ENCODE data around the gene ZBTB7C.

ZBTB7C gene

DNA sequence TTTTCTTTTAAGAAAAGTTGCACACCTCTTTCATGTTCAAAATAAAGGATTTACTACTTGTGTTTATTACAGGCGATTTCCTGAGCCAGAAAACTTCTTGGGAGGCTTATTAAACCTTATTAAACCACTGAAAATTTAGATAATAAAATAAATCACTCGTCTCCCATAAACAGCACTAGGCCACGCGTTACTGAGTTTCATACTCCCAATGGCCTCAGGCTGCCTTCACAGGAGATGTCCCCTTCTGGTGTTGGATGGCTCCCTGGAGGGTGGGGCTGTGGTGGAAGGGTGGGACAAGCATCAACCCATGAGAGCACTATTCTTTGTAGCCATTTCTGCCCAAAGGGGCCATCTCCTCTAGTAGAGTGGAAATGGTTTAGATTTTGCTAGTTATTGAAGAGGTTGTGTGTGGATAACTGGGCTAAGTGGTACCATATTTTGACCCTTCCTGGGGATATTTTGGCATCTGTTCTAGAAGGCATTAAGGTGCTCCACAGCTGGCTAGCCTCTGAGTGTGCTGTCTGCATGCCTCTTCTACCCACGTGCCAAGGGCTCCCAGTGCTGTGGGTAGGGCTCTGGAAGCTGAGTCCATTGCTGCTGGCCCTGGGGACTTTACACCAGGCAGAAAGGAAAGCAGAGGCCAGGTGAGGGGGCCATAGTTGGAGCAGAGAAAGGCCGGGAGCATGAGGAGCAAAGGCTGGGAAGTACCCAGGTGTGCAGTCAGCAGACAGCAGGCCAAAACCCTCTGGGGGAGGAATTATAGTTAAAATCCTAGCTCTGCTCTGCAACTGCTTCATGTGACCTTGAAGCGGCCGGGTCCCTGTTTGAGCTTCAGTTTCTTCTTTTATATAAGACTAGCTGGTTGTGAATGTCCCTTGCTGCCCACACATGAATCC is 357.0 kb downstream of the ZBTB7C start:
- DNase-seq = no peak

- no peak for DNase-seq
Observed at GRCh38 chr18:48050176-48050575, 359.0 kb downstream of the ZBTB7C start.

- no peak for DNase-seq
Observed at GRCh38 chr18:48049757-48050156, 359.4 kb downstream of the ZBTB7C start.

GRCh38 chr18:48048251-48048650 is 360.9 kb downstream of the ZBTB7C start:
- DNase-seq = no peak

- DNase-seq = no peak
Observed at GRCh38 chr18:48046843-48047242, 362.3 kb downstream of the ZBTB7C start.

- no peak for DNase-seq
Observed at GRCh38 chr18:48045744-48046143, 363.4 kb downstream of the ZBTB7C start.

GRCh38 chr18:48044944-48045343 is 364.2 kb downstream of the ZBTB7C start:
- DNase-seq = no peak

DNA sequence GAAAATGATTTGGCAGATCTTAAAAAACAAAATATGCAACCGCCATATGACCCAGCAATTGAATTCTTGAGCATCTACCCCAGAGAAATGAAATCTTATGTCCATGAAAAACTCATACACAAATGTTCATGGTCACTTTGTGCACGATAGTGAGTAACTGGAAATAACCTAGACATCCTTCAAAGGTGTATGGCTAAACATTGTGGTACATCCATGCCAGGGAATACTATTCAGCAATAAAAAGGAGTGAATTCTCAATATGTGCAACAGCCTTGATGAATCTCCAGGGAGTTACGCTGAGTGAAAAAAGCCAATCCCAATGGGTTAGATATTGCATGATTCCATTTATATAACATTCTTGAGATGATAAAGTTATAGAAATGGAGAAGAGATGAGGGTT is 366.0 kb downstream of the ZBTB7C start:
- DNase-seq = no peak

GRCh38 chr18:48042431-48042830 is 366.8 kb downstream of the ZBTB7C start:
- DNase-seq = no peak

DNA sequence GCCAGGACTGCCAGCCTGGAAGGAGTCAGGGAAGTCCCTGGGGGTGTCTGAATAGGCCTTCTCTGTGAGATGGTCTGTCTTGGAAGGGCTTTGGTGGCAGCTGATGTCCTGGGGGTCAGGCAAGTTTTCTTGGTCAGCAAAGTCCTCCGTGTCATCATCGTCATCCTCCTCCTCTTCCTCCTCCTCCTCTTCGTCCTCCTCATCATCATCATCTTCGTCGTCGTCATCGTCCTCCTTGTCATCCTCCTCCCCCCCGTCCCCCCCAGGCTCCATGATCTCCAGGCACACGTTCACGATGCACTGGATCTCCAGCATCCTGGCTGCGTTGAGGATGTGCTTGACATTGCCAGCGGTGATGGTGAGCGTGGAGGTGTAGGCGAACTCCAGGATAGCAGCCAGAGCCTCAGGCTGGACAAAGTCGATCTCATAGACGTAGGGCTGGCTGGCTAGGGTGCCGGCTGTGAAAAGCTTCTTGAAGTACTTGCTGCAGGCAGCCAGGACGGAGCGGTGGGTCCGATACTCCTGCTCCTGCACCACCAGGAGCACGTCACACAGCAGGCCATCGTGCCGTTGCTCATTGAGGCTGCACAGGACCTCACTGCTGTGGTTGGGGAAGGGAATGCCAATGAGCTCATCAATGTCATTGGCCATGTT is 368.6 kb downstream of the ZBTB7C start:
- no peak for DNase-seq

GRCh38 chr18:48039769-48040215 is 369.4 kb downstream of the ZBTB7C start:
- no peak for DNase-seq

DNA sequence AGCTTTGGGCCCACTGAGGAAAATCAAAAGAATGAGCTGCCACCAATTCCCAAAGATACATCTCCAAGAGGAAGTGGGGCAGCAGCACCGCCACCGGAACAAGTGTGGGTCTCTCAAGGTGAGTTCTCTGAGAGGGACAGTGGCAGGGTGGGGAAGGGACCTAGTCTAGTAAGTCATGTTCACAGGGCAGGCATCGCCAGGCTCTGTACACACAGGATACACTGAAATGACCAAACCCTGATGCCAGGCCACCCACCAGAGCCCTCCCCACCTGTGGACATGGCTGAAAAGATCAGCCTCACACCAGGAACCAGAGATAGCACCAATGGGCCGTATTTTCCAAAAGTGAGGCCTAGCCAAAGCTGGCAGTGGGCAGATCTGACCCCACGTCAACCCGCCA is 370.5 kb downstream of the ZBTB7C start:
- DNase-seq = no peak

- no peak for DNase-seq
Observed at GRCh38 chr18:48037481-48038271, 371.5 kb downstream of the ZBTB7C start.

DNA sequence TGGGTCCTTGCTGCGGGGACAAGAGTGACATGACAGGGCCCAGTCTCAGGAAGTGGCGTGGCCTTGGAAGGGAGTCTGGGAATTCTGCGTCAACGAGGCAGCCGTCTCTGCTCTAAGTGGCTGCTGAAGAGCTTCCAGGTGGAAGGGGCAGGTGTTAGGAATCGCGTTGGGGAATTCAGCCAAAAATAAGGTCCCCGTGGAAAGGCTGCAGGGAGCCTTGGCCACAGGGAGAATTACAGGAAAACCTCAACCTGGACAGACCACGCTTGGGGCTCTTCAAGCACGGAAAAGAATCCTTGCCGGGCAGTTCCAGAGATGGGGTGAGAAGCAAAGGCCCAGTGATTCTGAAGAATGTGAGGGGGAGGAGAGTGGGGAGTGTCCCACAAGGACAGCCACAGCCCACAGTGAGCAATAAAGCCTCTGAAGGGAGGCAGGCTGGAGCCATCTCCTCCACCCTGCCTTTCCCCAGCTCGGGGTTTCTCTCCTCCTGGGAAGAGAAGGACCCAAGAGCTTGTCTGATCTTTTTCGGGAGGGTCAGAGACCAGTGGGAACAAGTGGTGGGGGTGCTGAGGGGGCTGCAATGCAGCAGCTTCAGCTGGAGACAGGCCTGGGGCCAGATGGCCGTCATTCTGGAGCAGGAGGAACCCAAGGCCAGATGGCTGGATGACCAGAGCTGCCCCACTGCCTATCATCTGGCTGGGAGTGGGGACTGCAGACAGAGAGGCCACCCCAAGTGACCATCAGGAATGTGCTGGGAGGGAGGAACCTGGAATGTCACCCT is 372.4 kb downstream of the ZBTB7C start:
- no peak for DNase-seq

- DNase-seq = no peak
Observed at GRCh38 chr18:48036226-48036625, 373.0 kb downstream of the ZBTB7C start.

GRCh38 chr18:48035556-48035860 is 373.7 kb downstream of the ZBTB7C start:
- no peak for DNase-seq

- DNase-seq = no peak
Observed at GRCh38 chr18:48034651-48035555, 374.3 kb downstream of the ZBTB7C start.

DNA sequence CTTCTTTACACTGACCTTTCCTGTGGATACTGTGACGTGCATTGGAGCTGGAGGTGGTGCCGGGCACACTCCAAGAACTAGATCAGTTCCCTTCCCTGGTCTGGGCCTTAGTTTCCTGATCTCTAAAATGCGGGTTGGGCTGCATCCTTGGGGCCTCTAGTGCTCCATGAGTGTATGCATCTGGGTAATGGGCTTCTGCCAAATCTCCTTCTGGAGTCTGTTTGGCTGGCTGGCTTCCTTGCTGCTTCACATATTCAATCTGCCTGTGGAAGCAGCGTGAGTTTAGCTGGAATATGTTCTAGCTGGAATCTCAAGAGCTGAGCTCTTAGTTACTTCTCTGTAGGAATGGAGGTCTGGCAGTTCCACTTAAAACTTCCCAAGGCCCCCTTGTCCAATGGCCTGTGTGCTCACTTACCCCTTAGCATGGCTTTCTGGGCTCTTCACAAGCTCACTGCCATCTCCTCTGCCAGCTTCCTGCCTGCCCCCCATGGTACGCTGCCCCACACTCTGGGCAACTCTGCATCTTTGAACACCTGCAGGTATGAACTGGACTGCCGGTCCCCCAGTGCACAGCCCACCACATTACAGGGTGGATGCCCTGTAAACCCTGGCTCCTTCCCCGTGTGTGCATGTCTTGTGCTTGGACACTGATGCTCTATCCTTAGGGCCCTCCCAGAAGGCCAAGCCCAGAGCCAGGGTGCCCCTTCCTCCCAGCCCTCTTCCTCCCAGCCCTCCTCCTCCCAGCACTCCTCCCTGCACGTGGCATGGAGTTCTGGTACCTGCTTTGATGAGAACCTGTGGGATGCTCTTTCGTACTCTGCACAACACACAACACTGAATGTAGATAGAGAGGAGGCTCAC is 375.2 kb downstream of the ZBTB7C start:
- no peak for DNase-seq

DNA sequence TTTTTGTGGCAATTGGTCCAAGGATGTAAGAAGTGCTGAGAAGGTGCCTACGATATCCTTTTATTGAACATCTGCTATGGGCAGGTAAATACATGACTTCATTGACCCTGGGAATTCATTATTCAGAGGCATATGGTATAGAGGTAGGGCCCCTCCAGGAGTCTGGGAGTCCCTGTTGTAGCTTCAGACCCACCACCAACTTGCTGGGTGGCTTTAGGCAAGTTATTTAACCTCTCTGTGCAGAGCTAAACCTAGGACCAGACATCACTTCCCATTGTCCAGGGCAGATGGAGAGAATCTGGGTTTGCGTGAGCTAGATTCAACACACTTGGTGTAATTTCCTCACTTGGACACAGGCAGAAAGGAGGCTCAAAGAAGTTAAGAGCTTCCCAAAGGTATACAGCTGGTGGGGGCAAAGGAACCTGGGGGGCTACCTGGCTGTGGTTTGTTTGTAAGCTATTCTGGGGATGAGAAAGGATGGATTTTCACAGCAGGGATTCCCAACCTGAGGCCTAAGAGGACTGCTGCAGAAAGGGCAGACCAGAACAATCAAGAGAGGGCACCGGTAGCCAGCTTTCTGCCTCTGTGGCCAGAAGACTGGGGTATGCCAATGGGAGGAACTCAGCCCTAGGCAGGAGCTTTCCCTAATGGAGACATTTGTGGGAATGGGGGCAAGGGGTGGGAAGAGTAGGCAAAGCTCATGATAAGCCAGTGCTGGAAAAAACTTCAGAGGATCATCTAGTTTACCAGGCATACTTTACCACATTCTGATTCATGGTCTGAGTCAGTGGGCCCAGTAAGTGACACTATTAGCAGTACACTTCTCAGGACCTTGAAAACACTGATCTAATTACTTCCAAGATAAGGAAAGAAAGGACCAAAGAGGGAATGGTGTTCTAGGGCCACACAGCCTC is 376.1 kb downstream of the ZBTB7C start:
- DNase-seq = peak; percentile 52

All from fibroblast of skin of abdomen (primary cell).